DND-41 (cell line): ENCODE measurements around the gene MECP2.

Experiments used
- ATAC-seq: fragments of 200-7000 bp; cut with Tn5 transposase; 3 replicates; pipeline ENCODE4 v1.9.1; 2021; ENCODE audit warnings: low read depth; ENCODE audit not compliant: insufficient read depth
- DNase-seq: peaks from one replicate; pipeline ENCODE4 v3.0.0-alpha.2; 2020
- H2AFZ ChIP-seq: 2 replicates; pipeline ENCODE4 v1.6.0; 2012; ENCODE audit warnings: low read depth, low read length
- H3K27ac ChIP-seq: 2 replicates; pipeline ENCODE4 v1.5.1; 2012; ENCODE audit warnings: low read length, inconsistent platforms
- H3K27me3 ChIP-seq: fragments of 200-600 bp; sonication (generic); 2 replicates; pipeline ENCODE4 v1.6.0; 2012; ENCODE audit warnings: low read length, mild to moderate bottlenecking, inconsistent platforms; ENCODE audit not compliant: insufficient read depth, poor library complexity
- H3K36me3 ChIP-seq: 2 replicates; pipeline ENCODE4 v1.5.1; 2012; ENCODE audit warnings: low read length, inconsistent platforms; ENCODE audit not compliant: insufficient read depth
- H3K4me1 ChIP-seq: 2 replicates; pipeline ENCODE4 v1.5.1; 2012; ENCODE audit warnings: mild to moderate bottlenecking, low read length; ENCODE audit not compliant: insufficient read depth
- H3K4me2 ChIP-seq: 2 replicates; pipeline ENCODE4 v1.6.0; 2012; ENCODE audit warnings: mild to moderate bottlenecking, moderate library complexity, low read length, inconsistent platforms; ENCODE audit not compliant: insufficient read depth
- H3K4me3 ChIP-seq, 2 experiments: fragments of 200-600 bp in 1 of 2; shearing (Covaris generic) in 1 of 2; 2 replicates each; pipeline ENCODE4 v1.5.1; 2012 to 2016; ENCODE audit warnings: inconsistent platforms in 2 of 2, low read length in 2 of 2, mild to moderate bottlenecking in 2 of 2, low read depth in 1 of 2, moderate library complexity in 1 of 2
- H3K79me2 ChIP-seq: 2 replicates; pipeline ENCODE4 v1.6.0; 2012; ENCODE audit warnings: low read length, inconsistent platforms; ENCODE audit not compliant: insufficient read depth
- H3K9ac ChIP-seq: 2 replicates; pipeline ENCODE4 v1.6.0; 2012; ENCODE audit warnings: low read depth, mild to moderate bottlenecking, inconsistent platforms, low read length, moderate library complexity
- H3K9me3 ChIP-seq: 2 replicates; pipeline ENCODE4 v1.5.1; 2012; ENCODE audit warnings: low read length, moderate library complexity, mild to moderate bottlenecking, inconsistent platforms; ENCODE audit not compliant: insufficient read depth, severe bottlenecking
- H4K20me1 ChIP-seq: 2 replicates; pipeline ENCODE4 v1.6.0; 2012; ENCODE audit warnings: low read length; ENCODE audit not compliant: insufficient read depth
- CTCF ChIP-seq: IDR thresholded peaks from 2 replicates; pipeline ENCODE4 v1.5.1; 2012; ENCODE audit warnings: borderline replicate concordance, low read length, moderate library complexity, mild to moderate bottlenecking; ENCODE audit not compliant: poor library complexity, severe bottlenecking; ENCODE audit errors: extremely low read depth
- EZH2 ChIP-seq: IDR thresholded peaks from 3 replicates; pipeline ENCODE4 v1.6.1; 2012; ENCODE audit warnings: borderline replicate concordance, low read depth, mild to moderate bottlenecking, moderate library complexity, low read length, inconsistent platforms; ENCODE audit not compliant: severe bottlenecking

The MECP2 gene

GRCh38 chrX:154064637-154065435 is 32.7 kb downstream of the MECP2 start:
- H3K4me2 ChIP-seq, result no peak overlapping the region
- H3K9me3 ChIP-seq, result no peaks in the 10 kb centered on the region
- H2AFZ ChIP-seq, result no peak overlapping the region
- no peak overlapping the region for H3K27ac ChIP-seq
- peaks cover 8% of the 10 kb centered on the region for H3K36me3 ChIP-seq
- DNase-seq, result no peak
- TF ChIP-seq EZH2 (no peak), CTCF (no peak)
- peaks cover 96% of the 10 kb centered on the region for H3K79me2 ChIP-seq
- H3K4me3 ChIP-seq, result no peak overlapping the region
- no peaks in the 10 kb centered on the region for H3K27me3 ChIP-seq
- no peak for ATAC-seq
- H3K9ac ChIP-seq, result no peak overlapping the region
- H4K20me1 ChIP-seq, result peaks cover 57% of the 10 kb centered on the region
- no peaks in the 10 kb centered on the region for H3K4me1 ChIP-seq

GRCh38 chrX:154063234-154063633 is 34.3 kb downstream of the MECP2 start:
- H3K27ac ChIP-seq, result no peak overlapping the region
- H2AFZ ChIP-seq, result no peak overlapping the region
- H3K4me3 ChIP-seq, result no peak overlapping the region
- DNase-seq (no peak), ATAC-seq (no peak)
- H3K9ac ChIP-seq, result no peak overlapping the region
- H3K27me3 ChIP-seq, result no peaks in the 10 kb centered on the region
- H3K36me3 ChIP-seq, result peaks cover 20% of the 10 kb centered on the region
- no peak overlapping the region for H3K4me2 ChIP-seq
- H3K79me2 ChIP-seq, result peaks cover 96% of the 10 kb centered on the region
- H3K9me3 ChIP-seq, result no peaks in the 10 kb centered on the region
- H3K4me1 ChIP-seq, result no peaks in the 10 kb centered on the region
- TF ChIP-seq EZH2, result no peak
- no peak for TF ChIP-seq CTCF
- H4K20me1 ChIP-seq, result peaks cover 67% of the 10 kb centered on the region

- Histone ChIP-seq H3K4me3 (no peak overlapping the region), H3K27ac (no peak overlapping the region), H3K4me1 (no peaks in the 10 kb centered on the region), H3K4me2 (no peak overlapping the region), H3K9me3 (no peaks in the 10 kb centered on the region), H3K27me3 (no peaks in the 10 kb centered on the region), H3K9ac (no peak overlapping the region), H3K36me3 (peaks cover 34% of the 10 kb centered on the region), H2AFZ (no peak overlapping the region), H3K79me2 (peaks cover 96% of the 10 kb centered on the region), H4K20me1 (peaks cover 72% of the 10 kb centered on the region)
- no peak for ATAC-seq
- no peak for DNase-seq
- TF ChIP-seq EZH2, result no peak
- no peak for TF ChIP-seq CTCF
These were observed 35.7 kb downstream of the MECP2 start for GRCh38 chrX:154061801-154062200.
